ENCODE data around the gene DIS3L2.

DIS3L2 gene

DNA sequence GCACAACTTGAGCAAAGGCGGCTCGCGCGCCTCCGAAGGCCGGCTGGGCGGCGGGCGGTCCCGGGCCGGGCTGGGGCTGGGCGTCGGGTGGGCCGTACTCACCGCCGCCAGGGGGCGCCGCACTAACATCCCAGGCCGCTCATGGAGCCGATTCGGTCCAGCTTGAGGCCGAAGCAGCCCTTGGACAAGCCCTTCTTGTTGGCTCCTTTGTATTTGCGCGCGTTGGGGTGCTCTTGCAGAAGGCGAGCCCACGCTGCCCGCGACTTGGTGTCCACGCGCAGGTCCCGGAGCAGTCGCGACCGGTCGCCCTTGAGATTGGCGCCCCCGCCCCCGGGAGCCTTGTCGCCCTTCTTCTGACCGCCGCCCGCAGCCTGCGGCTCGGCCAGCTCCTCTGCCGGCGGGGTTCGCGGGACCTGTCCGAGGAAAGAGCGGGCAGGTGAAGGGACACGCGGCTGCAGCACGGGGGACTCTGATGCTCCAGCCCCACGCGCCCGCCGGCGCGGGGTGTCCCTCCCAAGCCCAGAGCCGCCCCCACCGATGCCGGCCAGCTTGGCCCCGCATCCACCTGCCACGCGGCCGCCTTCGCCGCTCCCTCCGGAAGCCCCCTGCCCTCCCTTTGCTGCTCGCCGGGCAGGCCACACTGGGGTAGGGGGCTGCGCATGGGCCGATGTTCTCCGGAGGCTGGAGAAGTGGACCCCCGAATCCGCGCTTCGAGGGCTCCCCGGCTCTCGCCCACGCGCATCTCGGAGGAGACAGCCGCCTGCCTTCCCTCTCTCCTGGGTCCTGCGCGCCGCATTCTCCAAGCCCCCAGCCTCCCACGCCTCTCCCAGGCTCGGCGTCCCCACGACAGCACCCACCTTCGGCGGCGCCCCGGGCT lies 36.0 kb upstream of the DIS3L2 start:
- peak overlapping the region; percentile 27 for H3K4me3 ChIP-seq (ENCODE audit: low read depth, low read length)
- TF ChIP-seq, protein P1, sequence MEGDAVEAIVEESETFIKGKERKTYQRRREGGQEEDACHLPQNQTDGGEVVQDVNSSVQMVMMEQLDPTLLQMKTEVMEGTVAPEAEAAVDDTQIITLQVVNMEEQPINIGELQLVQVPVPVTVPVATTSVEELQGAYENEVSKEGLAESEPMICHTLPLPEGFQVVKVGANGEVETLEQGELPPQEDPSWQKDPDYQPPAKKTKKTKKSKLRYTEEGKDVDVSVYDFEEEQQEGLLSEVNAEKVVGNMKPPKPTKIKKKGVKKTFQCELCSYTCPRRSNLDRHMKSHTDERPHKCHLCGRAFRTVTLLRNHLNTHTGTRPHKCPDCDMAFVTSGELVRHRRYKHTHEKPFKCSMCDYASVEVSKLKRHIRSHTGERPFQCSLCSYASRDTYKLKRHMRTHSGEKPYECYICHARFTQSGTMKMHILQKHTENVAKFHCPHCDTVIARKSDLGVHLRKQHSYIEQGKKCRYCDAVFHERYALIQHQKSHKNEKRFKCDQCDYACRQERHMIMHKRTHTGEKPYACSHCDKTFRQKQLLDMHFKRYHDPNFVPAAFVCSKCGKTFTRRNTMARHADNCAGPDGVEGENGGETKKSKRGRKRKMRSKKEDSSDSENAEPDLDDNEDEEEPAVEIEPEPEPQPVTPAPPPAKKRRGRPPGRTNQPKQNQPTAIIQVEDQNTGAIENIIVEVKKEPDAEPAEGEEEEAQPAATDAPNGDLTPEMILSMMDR (IDR thresholded peaks at IDR 0.05; ENCODE audit: low read depth, low read length): peak; percentile 76
- in situ Hi-C loops (cut with HindIII; ENCODE audit: low sequenced_read_pairs): no loop called here
- DNase-seq (ENCODE audit: low read depth, low spot score): peak; percentile 80

DNA sequence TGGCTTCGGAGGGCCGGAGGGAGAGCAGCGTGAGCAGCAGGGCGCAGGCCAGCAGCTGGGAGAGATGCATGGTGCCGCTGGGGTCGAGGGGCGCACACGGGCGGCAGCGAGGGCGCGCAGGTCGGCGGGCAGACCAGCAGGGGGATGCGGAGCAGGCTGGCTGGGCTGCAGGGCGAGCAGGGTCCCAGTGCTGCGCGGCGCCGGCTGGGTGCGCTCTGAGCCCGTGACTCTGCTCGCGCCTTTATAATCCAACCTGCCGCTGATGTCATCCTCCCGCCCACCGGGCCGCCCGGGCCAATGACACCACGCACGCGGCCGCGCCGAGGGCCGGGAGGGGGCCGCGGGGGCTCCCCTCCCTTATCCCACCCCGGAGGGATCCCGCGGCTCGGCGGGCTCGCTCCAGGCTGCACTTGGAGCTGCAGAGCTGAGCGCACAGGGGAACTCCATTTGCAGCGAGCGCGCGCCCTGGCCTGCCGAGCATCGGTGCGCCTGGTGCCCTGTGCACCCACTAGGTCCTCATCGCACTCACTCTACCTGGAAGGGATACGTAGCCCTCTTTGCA lies 35.3 kb upstream of the DIS3L2 start, which contains the start of gene NPPC:
Gene NPPC (minus strand): TSS at position 217 of the 562 bp plus-strand sequence. CDS start 147 bp downstream, at position 70.
- in situ Hi-C loops (cut with HindIII; ENCODE audit: low sequenced_read_pairs): no loop called here
- H3K4me3 ChIP-seq (ENCODE audit: low read depth, low read length): peak within 1 kb of the TSS; percentile 27
- TF ChIP-seq, protein P1 (IDR thresholded peaks at IDR 0.05; ENCODE audit: low read depth, low read length): peak; percentile 35
- DNase-seq (ENCODE audit: low read depth, low spot score): peak; percentile 56

DNA sequence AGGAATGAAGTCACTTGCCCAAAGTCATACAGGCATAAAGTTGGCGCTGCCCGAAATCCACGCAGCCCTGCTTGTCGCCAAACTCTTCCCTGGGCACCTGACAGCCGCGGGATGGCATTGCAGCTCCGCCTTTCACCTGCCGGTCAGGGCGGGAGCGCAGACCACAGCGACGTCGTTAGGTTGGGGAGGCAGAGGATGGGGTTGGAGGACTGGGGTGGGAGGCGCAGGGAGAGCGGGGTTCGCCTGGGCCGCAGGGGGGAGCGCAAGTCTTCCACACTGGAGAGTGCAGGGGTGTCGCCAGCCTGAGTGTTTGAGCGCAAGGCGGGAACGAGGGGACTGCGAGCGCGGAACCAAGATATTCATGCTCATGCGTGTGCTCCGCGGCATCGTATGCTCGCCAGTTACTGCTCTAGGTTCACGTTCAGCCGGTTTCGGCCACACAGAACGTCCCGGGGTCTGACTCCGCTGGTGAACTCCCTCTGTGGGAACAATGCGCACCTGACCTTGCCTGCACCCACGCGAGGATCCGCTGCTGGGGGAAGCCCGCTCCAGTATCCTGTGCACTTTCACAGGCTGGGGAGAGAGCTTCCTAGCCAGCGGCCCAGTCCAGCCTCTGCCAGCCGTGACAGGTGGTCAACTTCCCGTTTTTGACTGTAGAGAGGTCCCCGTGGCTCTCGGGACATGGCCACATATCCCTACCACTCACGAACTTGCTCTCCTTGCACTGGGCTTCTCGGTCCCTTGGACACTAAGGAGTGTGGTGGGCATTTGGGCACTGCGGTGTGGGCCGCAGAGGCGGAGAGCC lies 34.5 kb upstream of the DIS3L2 start:
- no peak overlapping the region for H3K4me3 ChIP-seq (ENCODE audit: low read depth, low read length)
- in situ Hi-C loops (cut with HindIII; ENCODE audit: low sequenced_read_pairs): no loop called here
- TF ChIP-seq, protein P1 (IDR thresholded peaks at IDR 0.05; ENCODE audit: low read depth, low read length): no peak
- no peak for DNase-seq (ENCODE audit: low read depth, low spot score)

DNA sequence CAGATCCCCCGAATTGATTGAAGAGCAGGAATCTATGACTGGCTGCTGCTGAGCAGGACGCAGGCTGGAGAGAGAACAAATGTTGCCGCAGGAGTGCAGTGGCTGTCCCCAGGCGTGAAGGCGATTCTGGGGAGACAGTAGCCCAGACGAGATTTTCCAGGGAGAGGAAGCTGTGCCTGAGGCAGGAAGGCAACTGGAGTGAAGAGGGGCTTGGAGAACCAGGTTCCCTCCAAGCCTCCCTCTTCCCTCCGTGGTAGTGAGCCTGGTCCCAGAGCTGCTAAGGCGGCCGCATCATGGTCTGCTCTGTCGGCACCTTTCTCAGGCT lies 34.0 kb upstream of the DIS3L2 start:
- TF ChIP-seq, protein P1 (IDR thresholded peaks at IDR 0.05; ENCODE audit: low read depth, low read length): no peak
- in situ Hi-C loops (cut with HindIII; ENCODE audit: low sequenced_read_pairs): no loop called here

DNA sequence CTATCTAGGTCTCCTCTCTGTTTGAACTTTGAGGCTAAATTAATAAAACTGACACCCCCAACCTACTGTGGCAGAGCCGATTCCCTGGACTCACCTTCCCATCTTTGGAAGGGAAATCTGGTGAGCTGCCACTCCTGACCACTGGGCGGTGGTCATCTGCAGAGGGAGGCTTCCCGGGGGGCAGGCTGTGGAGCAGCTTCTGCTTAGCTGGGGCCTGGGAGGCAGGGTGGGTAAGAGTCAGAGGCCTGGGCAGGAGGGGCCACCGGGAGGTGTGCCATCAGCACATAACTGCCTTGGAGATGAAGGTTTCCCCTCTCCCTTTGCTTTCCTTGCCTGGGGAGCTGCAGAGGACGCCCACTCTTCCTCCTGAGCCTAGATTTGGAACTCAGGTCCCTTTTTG lies 33.0 kb upstream of the DIS3L2 start:
- TF ChIP-seq, protein P1 (IDR thresholded peaks at IDR 0.05; ENCODE audit: low read depth, low read length): no peak
- DNase-seq (ENCODE audit: low read depth, low spot score): no peak
- in situ Hi-C loops (cut with HindIII; ENCODE audit: low sequenced_read_pairs): no loop called here
- H3K4me3 ChIP-seq (ENCODE audit: low read depth, low read length): no peak overlapping the region

More for the DNA sequence above, 34.0 kb upstream of the DIS3L2 start:
- DNase-seq (ENCODE audit: low read depth, low spot score): no peak
- no peak overlapping the region for H3K4me3 ChIP-seq (ENCODE audit: low read depth, low read length)

DNA sequence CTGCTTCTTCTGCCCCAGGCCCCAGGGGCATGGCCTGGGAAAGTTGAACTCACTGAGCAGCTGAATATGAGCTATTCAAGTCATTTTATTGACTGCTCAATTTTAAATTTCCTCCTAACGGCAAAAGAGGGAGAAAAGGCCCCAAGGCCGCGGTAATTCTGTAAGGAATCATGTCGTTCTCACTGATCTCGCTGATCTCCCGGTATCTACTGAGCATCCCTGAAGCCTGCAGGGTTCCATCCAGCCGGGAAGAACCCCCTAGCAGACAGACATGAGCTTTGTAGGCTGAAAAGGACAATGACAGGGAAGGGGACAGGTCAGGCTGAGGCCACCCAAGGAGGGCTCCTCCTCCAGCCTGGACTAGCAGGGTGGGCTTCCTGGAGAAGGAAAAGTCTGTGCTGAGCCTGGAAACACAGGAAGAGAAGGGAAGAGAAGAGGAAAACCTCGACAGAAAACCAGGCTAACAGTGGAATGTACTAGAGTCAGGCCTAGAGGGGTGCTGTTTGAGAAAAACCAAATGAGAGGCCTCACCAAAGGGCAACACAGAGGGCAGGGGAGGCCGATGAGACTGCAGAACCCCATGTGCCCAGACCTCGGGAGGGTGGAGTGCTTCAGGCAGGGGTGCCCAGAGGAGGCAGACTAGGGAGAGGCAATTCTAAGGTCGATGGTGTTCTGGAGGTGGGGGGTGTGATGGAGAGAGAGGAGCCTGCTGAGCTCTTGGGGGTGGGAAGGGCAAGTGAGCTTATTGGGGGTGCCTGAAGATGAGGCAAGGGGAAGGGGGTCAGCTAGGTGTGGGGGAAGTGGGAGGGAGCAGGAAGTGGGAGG lies 32.4 kb upstream of the DIS3L2 start:
- DNase-seq (ENCODE audit: low read depth, low spot score): no peak
- H3K4me3 ChIP-seq (ENCODE audit: low read depth, low read length): no peak overlapping the region
- in situ Hi-C loops (cut with HindIII; ENCODE audit: low sequenced_read_pairs): no loop called here
- TF ChIP-seq, protein P1 (IDR thresholded peaks at IDR 0.05; ENCODE audit: low read depth, low read length): no peak
